HuH-7.5 (cell line): ENCODE data around the gene ADCY7.
"Not testable (repeated sequence)": the region's sequence is repeated elsewhere in the genome, so short reads cannot be mapped to it uniquely, and the experiment has no call there.

Experiments
- DNase-seq: peaks from one replicate; pipeline ENCODE4 v3.0.0; 2011; ENCODE audit warnings: low spot score

The ADCY7 gene

DNA sequence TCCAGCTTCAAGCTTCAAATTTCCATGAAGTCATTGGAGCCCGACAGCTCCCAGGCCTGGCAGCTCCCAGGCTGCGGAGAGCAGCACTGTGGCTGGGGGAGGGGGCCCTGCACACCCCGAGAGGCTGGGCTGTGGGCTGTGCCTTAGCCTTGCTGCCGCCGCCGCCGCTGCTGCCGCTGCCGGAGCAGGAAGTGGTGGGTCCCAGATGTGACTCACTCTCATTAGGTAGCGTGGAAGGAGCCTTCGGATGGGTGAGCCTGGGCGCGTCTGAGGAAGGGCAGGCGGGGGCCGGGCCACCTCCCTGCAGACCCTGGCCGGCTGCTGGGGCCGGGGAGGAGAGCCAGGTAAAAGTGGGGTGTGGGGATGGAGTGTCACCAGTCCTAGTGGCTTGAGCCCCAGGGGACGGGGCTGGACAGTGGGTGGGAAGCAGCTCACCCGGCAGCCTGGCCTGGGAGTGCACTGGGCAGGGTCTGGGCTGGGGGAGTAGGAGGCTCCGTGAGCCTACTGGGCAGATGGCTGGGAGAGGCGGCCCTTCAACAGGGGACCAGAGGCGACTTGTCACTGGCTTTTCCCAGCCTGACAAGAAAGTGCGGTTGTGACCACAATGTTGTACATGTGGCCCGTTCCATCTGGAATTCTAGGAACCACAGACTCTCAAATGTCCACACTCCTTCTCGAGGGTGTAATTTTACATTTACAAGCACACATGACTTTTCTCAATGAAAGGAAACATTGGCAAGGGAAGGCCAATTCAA lies at the start of gene ADCY7:
Gene ADCY7 (plus strand): TSS at position 215 of the 755 bp plus-strand sequence. CDS start 21,629 bp downstream, outside the sequence.
- no peak for DNase-seq

DNA sequence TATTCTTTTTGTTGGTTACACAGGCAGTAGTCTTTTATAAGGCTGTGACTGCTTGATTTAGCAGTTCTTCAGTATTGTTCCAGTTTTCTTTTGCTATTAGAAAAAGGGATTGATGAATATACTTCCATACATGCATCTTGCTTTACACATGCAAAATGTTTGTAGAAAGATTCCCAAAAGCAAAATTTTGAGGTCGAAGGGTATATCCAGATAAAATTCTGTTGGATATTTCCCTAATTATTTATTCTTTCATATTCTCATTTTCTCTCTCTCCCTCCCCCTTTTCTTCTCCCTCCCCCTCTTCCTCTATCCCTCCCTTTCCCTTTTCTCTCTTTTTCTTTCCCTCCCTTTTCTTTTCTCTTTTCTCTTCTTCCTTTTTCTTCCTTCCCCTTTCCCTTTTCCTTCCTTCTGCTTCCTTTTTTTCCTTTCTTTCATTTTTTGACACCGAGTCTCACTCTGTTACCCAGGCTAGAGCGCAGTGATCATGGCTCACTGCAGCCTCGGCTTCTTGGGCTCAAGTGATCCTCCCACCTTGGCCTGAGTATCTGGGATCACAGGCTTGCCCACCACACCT lies 46.9 kb upstream of the ADCY7 start:
- no peak for DNase-seq

DNA sequence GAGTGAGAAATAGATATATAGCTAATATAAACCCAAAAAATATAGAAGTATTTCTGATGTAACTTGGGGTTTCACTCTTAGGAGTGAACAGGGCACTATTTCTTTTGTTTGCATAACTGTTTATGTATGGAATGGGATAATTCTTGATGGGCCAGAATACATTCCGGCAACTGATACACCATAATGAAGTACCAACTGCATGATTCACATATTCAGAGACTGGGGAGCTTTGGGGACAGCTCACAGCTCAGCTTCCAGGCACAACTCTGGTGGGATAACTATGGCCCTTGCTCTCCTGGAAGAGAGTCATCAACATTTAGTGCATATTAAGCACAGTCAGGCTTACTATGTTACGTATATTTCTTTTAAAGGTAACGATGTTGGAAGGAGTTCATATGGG lies 42.1 kb upstream of the ADCY7 start:
- no peak for DNase-seq

GRCh38 chr16:50227120-50227519 lies 39.2 kb upstream of the ADCY7 start:
- no peak for DNase-seq

- DNase-seq, result no peak
Observed at GRCh38 chr16:50227665-50228064, 38.7 kb upstream of the ADCY7 start.

GRCh38 chr16:50228364-50228868 lies 37.9 kb upstream of the ADCY7 start:
- no peak for DNase-seq

DNA sequence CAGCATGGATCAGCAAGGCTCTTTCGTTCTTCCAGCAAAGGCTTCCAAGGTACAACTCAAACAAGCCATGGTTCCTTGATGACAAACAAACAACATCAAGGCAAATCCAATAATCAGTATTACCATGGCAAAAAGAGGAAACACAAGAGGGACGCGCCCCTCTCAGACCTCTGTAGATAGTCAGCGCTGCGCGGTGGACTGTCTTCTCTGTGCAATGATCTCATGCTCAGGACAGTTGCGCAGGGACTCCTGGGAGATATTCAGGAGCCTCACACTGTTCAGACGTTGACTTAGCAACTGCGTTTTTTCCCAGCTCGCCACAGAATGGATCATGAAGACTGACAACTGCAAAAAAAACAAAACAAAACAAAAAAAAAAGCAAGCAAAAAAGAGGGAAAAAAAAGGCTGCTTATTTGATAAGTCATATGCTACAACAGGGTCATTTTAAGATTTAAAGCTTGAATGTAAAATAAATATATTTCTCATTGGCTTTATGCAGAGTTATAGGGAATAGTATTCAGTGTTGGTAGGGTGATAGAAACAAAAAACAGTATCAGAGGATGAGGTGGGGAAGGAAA lies 37.1 kb upstream of the ADCY7 start:
- DNase-seq, result no peak

GRCh38 chr16:50234771-50235556 lies 31.4 kb upstream of the ADCY7 start:
- no peak for DNase-seq

- no peak for DNase-seq
Observed at GRCh38 chr16:50235581-50235980, 30.8 kb upstream of the ADCY7 start.

GRCh38 chr16:50238314-50238713 lies 28.0 kb upstream of the ADCY7 start:
- no peak for DNase-seq

DNA sequence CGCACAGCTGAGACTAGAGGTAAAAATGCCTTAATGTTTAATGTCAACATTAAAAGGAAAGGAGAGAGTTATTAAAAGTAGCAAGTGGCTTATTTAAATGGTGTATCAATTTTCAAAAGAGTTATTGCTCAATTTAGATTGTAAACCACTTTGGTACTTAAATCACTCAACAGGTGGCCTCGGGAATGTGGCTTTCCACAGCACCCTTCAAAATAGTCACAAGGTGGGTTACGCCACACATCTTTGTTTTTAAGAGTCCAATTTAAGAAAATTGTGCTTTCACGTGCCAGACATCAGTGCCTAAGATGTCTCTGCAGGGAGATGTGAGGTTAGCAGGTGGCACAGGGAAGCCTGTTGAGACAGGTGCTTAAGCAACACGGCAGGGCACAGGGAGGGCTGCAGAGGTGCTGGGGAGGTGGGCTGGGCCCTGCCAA lies 27.5 kb upstream of the ADCY7 start:
- DNase-seq, result no peak

- not testable (repeated sequence) for DNase-seq
Observed at GRCh38 chr16:50243024-50243423, 23.3 kb upstream of the ADCY7 start.

- DNase-seq, result no peak
Observed at GRCh38 chr16:50244140-50244503, 22.2 kb upstream of the ADCY7 start.

DNA sequence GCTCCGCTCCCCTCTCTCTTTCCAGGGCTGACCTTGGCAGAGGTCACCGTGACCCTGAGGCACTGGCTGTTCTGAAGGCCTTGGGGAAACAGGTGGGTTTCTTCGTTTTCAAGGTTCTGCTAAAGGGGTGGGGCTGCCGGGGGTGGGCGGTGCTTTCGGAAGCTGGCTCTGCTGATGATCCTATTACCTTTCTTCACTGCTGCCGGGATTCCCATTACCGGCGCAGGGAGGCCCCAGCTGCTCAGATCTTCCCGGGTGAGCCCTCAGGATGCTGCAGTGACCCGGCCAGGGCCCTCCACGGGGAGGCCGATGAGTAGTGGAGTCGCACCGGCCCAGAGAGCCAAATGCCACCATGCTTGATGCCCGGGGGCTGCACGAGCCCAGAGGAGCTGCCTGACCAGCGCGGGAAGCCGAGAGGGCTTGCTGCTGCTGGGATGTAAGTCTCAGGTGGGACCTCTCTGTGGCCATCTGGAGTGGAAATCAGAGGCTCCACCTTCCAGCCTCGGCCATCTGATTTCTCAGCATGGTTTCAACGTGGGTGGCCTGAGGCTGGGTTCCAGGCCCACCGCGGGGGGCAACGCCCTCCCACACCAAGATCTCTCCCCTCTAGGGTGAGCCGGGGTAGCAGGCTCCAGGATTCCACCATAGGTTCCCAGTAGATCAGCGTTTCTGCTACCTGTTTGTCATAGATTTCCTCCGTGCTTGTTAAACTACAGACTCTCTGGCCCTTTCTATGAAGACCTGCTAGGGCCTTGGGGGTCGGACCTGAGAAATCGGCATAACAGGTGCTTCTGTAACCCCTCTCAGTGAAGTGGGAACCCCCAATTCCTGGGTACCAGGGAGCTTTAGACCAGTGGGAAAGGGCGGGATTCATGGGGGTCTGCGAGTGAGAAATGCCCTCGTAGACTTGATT lies 21.6 kb upstream of the ADCY7 start:
- no peak for DNase-seq

- peak; percentile 72 for DNase-seq
Observed at GRCh38 chr16:50245417-50246298, 20.7 kb upstream of the ADCY7 start.

GRCh38 chr16:50246299-50247122 lies 19.8 kb upstream of the ADCY7 start:
- peak; percentile 35 for DNase-seq

DNA sequence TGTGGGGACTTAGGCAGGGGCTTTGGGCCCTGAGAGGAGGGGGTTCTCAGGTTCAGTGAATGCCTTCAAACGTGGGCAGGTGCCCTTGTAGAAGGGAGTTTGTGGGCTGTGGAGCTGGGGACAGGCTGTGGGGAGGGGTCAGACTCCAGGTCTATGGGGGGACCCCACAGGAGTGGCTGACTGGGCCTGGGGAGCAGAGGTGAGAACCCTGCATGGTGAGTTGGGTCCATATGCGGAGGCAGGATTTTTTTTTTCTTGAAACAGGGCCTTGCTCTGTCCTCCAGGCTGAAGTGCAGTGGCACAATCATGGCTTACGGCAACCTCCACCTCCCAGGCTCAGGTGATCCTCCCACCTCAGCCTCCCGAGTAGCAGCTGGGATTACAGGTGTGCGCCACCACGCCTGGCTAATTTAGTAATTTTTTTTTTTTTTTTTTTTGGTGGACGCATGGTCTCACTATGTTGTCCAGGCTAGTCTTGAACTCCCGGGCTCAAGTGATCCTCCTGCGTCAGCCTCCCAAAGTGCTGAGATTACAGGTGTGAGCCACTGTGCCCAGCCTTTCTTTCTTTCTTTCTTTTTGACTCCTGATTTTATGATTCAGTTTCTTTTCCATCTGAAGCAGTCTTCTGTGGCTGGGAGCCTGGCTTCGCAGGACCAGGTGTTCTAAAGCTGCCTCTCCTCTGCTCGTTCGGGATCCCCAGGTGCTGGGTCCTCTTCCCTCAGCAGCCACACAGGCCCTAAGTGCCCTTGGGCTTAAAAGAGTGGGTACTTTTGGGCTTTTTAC lies 19.0 kb upstream of the ADCY7 start:
- DNase-seq, result no peak

DNA sequence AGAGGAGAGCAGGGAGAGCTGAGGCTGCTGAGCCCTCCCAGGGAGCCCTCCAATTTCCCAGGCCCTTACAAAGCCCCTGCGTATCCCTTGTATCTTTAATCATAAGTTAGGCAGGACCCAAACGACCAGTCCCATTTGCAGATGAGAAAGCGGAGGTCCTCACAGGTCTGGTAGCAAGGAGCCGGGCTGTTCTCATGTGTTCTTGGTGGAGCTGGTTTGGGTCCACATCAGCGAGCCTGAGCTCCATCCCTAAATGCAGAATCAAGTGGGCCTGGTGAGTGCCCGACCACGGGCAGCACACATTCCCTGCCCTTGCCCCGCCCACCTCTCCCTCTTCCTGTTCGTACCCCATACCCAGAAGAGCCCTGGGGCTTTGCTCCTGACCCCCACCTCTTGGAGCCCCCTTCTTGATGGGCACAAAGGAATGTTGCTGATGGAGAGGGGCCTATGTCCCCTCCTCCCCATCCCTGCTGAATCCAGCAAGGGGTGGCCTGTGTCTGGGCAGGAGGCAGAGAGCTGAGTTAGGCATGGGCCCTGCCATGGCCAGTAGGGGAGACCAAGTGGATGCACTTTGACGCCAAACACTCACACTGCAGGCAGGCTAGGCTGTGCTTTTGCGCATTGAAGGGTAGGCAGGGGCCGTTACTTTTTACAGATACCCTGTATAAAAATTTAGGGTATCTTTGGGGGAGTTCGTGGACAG lies 18.3 kb upstream of the ADCY7 start:
- DNase-seq, result no peak
